Thymus (tissue), 11 donors: ENCODE data around the gene SERINC5. TPM values are rescaled to one million over a fixed set of nuclear protein-coding genes. Genes with fewer than 3 reads are reported as not detected.

Experiments used
- DNase-seq, 9 donors: peaks; one replicate each; pipeline ENCODE4 v3.0.0-alpha.2; 2013; ENCODE audit warnings: low spot score in 9 of 9, low read depth in 6 of 9, missing footprints in 1 of 9
- H3K27ac ChIP-seq, 2 donors: one replicate each; pipeline ENCODE4 v1.5.1; 2013; ENCODE audit warnings: control low read depth in 1 of 2, low read depth in 1 of 2, low read length in 1 of 2, mild to moderate bottlenecking in 1 of 2, moderate library complexity in 1 of 2
- H3K27me3 ChIP-seq, 2 donors: one replicate each; pipeline ENCODE4 v1.5.1; 2013; ENCODE audit warnings: low read length in 1 of 2; ENCODE audit not compliant: control insufficient read depth in 2 of 2, insufficient read depth in 1 of 2
- H3K36me3 ChIP-seq, 2 donors: one replicate each; pipeline ENCODE4 v1.5.1; 2013; ENCODE audit warnings: low read length in 1 of 2, mild to moderate bottlenecking in 1 of 2, moderate library complexity in 1 of 2; ENCODE audit not compliant: control insufficient read depth in 2 of 2, insufficient read depth in 2 of 2
- H3K4me1 ChIP-seq, 2 donors: one replicate each; pipeline ENCODE4 v1.5.1; 2013; ENCODE audit warnings: low read length in 2 of 2; ENCODE audit not compliant: control insufficient read depth in 2 of 2, insufficient read depth in 2 of 2
- H3K4me3 ChIP-seq, 2 donors: one replicate each; pipeline ENCODE4 v1.5.1; 2013; ENCODE audit warnings: low read length in 2 of 2, control low read depth in 1 of 2, mild to moderate bottlenecking in 1 of 2
- H3K9me3 ChIP-seq, 2 donors: one replicate each; pipeline ENCODE4 v1.5.1; 2013; ENCODE audit warnings: low read length in 1 of 2, mild to moderate bottlenecking in 1 of 2; ENCODE audit not compliant: control insufficient read depth in 2 of 2, insufficient read depth in 1 of 2
- WGBS: extraction: QIAGEN DNeasy Blood & Tissue Kit; methylation state at CpG from one replicate; pipeline ENCODE4 v1.1.7; 2013; 5-methylcytosine and 5-hydroxymethylcytosine counted together
- polyA plus RNA-seq: library from polyadenylated mRNA; stranded (reverse); fragments of 200-250 nt; gene quantifications from one replicate; pipeline ENCODE4 v1.2.3, GENCODE V29; 2013
- total RNA-seq: library from RNA; stranded (reverse); fragments of 120-200 nt; gene quantifications from one replicate; pipeline ENCODE4 v1.2.4, GENCODE V29; 2013
- donor health status: healthy.

SERINC5 gene
- total and polyA plus RNA-seq, 2 donors = 7.1 to 14.7 TPM

DNA sequence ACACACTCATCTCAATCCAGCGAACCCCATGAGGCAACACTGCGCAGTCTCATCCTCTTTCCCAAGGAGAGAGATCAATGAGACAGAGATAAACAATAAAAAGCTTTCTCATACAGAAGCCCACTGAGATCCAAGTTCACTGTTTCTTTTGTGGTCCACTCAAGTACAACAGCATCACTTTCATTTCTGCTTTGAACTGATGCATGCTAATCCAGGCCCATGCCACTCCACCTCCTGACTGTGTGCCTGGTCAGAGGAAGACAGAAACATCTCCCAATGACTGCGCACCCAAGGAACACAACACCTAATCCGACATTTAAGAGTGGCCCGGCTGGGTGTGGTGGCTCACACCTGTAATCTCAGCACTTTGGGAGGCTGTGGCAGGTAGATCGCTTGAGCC is 104.0 kb downstream of the SERINC5 start:
- peaks cover 16 to 66% of the 10 kb centered on the region in 2 donors for H3K36me3 ChIP-seq
- WGBS = 99% methylated on average over 6 of the region's 6 CpGs
- H3K27me3 ChIP-seq = no peaks in the 10 kb centered on the region
- no peak overlapping the region for H3K4me3 ChIP-seq
- H3K27ac ChIP-seq = no peak overlapping the region
- H3K4me1 ChIP-seq = peaks cover 6 to 36% of the 10 kb centered on the region in 2 donors
- no peaks in the 10 kb centered on the region for H3K9me3 ChIP-seq
- no peak for DNase-seq

- Histone ChIP-seq H3K27me3 (no peaks in the 10 kb centered on the region), H3K9me3 (no peaks in the 10 kb centered on the region), H3K27ac (no peak overlapping the region), H3K4me1 (peaks cover 6 to 44% of the 10 kb centered on the region in 2 donors), H3K4me3 (no peak overlapping the region), H3K36me3 (peaks cover 19 to 63% of the 10 kb centered on the region in 2 donors)
- DNase-seq = peak in 1 of 9 donors; percentile 39
- WGBS = 94% methylated on average over 11 of the region's 11 CpGs
Measured at GRCh38 chr5:80150731-80151130, 105.1 kb downstream of the SERINC5 start.

DNA sequence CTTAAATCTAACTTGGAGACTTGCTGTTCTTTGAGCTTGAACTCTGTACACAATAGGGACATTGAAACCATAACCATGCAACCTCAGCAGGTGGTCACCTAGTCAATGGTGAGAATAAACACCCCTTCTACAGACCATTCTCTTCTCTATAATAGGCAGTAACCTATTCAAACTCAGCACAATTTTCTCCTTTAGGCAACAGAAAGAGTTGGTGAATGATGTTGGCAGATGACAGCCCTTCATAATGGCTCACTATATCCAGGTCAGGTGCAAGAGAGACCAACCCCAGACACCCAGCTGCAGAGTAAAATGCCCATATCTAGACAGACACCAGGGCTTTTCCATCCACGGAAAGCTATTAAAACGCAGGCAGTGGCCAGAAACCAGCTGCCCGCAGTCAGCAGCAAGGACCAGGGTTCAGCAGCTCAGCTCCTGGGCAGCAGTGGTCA is 106.7 kb downstream of the SERINC5 start:
- Histone ChIP-seq H3K4me3 (no peak overlapping the region), H3K9me3 (no peaks in the 10 kb centered on the region), H3K27me3 (no peaks in the 10 kb centered on the region), H3K27ac (peak overlapping the region in 1 of 2 donors; percentile 15), H3K36me3 (peaks cover 16 to 64% of the 10 kb centered on the region in 2 donors), H3K4me1 (peaks cover 6 to 44% of the 10 kb centered on the region in 2 donors)
- DNase-seq = no peak
- 96% methylated on average over 3 of the region's 3 CpGs for WGBS

DNA sequence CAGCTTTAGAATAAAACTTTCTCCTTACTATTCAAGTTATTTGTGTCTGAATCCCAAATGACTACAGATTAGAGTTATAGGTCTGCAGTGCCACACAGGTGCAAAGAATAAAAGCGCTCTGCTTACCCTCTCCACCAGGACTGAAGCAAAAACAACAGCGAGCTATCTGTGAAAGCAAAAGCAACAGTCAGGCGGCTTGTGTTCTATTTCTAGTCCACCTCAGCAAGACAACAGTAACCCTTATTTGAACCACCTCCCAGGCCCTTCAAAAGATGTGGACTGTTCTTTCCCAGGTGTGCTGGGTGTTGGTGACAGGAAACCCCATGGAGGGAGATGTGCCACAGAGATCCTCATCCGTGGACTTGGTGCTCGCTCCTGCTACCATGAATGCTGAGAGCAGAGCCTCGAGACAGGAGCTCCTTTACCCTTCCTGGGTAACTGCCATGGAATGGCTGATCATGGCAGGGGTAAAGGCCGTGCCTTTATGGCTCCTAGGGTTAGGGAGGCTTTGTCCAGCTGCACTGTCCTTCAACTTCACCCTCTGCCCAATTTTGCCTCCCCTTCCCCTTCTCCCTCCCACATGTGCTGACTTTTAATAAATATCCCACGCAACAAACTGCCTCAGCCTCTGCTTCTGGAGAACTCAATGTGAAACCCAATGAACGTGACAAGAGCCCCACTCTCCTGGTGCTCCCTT is 108.6 kb downstream of the SERINC5 start:
- 67% methylated on average over 9 of the region's 9 CpGs for WGBS
- Histone ChIP-seq H3K27me3 (no peaks in the 10 kb centered on the region), H3K4me3 (no peak overlapping the region), H3K27ac (peak overlapping the region in 1 of 2 donors; percentile 88), H3K36me3 (peaks cover 23 to 77% of the 10 kb centered on the region in 2 donors), H3K4me1 (peaks cover 6 to 53% of the 10 kb centered on the region in 2 donors), H3K9me3 (no peaks in the 10 kb centered on the region)
- DNase-seq = peak in 6 of 9 donors; percentile 32 to 83 (median 58)

DNA sequence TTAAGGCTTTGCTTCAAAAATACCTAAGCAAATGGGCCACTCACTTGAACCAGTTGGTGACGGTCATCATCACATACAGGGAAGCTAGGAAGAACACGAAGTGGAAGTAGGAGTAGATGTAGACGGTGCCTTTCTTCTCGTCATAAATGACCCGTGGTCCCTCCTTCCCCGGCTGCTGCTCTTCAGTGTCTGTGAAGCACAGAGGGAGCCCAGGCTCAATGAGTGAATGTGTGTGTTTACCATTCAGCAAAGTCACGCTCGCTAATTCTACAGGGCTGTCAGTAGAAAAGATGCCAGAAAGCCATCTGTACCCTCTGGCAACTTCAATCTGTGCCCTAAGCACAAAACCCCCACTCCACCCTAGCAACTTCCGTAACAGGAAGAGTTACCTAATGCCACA is 109.8 kb downstream of the SERINC5 start:
- WGBS = 95% methylated on average over 9 of the region's 9 CpGs
- Histone ChIP-seq H3K27ac (no peak overlapping the region), H3K4me3 (no peak overlapping the region), H3K4me1 (peaks cover 6 to 57% of the 10 kb centered on the region in 2 donors), H3K36me3 (peaks cover 18 to 73% of the 10 kb centered on the region in 2 donors), H3K27me3 (no peaks in the 10 kb centered on the region), H3K9me3 (no peaks in the 10 kb centered on the region)
- DNase-seq = no peak

GRCh38 chr5:80143491-80143890 is 112.4 kb downstream of the SERINC5 start:
- DNase-seq = no peak
- 93% methylated on average over 13 of the region's 13 CpGs for WGBS
- Histone ChIP-seq H3K27ac (no peak overlapping the region), H3K9me3 (no peaks in the 10 kb centered on the region), H3K4me1 (peaks cover 14 to 60% of the 10 kb centered on the region in 2 donors), H3K27me3 (no peaks in the 10 kb centered on the region), H3K4me3 (no peak overlapping the region), H3K36me3 (peaks cover 14 to 49% of the 10 kb centered on the region in 2 donors)

DNA sequence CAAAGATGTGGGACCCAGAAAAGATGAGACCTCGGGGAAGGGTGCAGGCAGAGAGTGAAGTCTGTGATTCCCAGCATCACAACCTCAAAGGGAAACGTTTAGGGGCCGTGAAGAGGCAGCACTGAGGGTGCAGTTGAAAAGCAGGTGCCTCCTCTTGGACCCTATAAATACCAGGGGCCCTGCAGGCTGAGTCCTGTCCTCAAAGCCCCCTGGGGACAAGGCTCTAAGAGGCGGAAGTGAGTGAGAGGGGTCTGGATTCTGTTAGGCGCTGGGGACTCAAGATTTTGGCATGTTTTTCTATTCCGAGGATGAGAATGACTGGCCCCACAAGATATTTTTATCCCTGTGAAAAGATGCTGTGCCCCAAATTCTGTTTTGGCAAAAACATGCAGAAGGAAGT is 112.9 kb downstream of the SERINC5 start:
- DNase-seq = no peak
- Histone ChIP-seq H3K9me3 (no peaks in the 10 kb centered on the region), H3K36me3 (peaks cover 14 to 47% of the 10 kb centered on the region in 2 donors), H3K4me3 (no peak overlapping the region), H3K4me1 (peaks cover 15 to 64% of the 10 kb centered on the region in 2 donors), H3K27me3 (no peaks in the 10 kb centered on the region), H3K27ac (no peak overlapping the region)
- 88% methylated on average over 6 of the region's 6 CpGs for WGBS

DNA sequence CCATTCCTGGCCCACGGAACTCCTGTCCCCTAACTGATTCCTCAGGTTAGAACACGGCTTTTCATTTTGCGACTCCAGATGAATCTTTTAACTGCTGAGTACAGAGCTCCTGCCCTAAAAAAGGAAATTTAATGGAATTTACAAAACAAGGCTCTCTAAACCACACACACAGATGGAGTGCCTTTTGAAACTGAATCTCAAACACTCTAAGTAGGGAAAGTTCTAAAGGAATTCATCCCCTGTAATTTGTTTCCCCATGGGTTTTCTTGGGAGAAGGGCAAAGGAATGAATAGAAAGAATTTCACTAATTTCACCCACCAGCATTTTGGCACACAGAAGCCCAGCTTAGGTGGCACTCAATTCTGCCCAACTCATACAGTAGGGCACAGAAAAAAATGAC is 114.2 kb downstream of the SERINC5 start:
- no peaks in the 10 kb centered on the region for H3K27me3 ChIP-seq
- peaks cover 14 to 45% of the 10 kb centered on the region in 2 donors for H3K36me3 ChIP-seq
- H3K4me3 ChIP-seq = no peak overlapping the region
- H3K9me3 ChIP-seq = no peaks in the 10 kb centered on the region
- H3K27ac ChIP-seq = peak overlapping the region; percentile 37 to 44
- peaks cover 15 to 66% of the 10 kb centered on the region in 2 donors for H3K4me1 ChIP-seq
- 95% methylated on average over 3 of the region's 3 CpGs for WGBS
- no peak for DNase-seq

DNA sequence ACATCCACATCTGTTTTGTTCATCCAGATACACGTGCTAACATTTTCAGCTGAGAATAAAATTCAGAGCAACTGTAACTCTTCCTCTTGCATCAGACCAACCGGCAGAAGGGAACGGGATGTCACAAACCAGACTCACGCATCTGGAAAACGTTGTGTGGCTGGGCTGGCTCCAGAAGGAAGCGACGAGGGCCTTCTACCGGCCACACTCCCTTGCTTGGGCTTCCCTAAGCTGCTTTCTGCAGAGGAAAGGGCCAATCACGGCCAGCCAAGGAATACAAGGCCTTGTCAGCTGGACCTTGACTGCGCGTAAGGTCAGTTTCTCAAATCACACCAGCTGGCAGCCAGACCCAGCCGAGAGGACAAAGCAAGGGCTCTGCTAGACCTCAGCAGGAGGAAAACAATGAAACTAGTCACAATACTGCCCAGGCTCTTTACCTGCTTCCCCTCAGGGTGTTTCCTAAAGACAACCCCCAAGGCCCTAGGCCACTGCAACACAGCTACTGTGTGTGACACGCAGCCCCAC is 114.6 kb downstream of the SERINC5 start:
- Histone ChIP-seq H3K27me3 (no peaks in the 10 kb centered on the region), H3K36me3 (peaks cover 14 to 45% of the 10 kb centered on the region in 2 donors), H3K4me3 (no peak overlapping the region), H3K9me3 (no peaks in the 10 kb centered on the region), H3K27ac (peak overlapping the region; percentile 37 to 44), H3K4me1 (peaks cover 15 to 66% of the 10 kb centered on the region in 2 donors)
- 95% methylated on average over 13 of the region's 13 CpGs for WGBS
- DNase-seq = no peak
